Astrocyte (in vitro differentiated cells and primary cell): ENCODE data around the gene PPP6R1. TPM values are rescaled to one million over a fixed set of nuclear protein-coding genes. Genes with fewer than 3 reads are reported as not detected.
A peak's percentile ranks its signal among the peaks of the same experiment; 100 is the strongest.

Experiments
- DNase-seq: peaks from one replicate; pipeline ENCODE4 v3.0.0-alpha.2; 2010; ENCODE audit warnings: low read depth
- FAIRE-seq: peaks from 2 replicates; lab custom pipeline; 2011; peaks lifted over from hg19 to GRCh38; lab: Jason Lieb, UNC
- H2AFZ ChIP-seq: 2 replicates; pipeline ENCODE4 v1.6.0; 2012; ENCODE audit warnings: low read depth, low read length, inconsistent platforms
- H3K27ac ChIP-seq: 2 replicates; pipeline ENCODE4 v1.5.1; 2011; ENCODE audit warnings: low read depth, low read length, inconsistent platforms
- H3K27me3 ChIP-seq: 2 replicates; pipeline ENCODE4 v1.6.0; 2011; ENCODE audit warnings: low read length, inconsistent platforms; ENCODE audit not compliant: insufficient read depth
- H3K36me3 ChIP-seq: 2 replicates; pipeline ENCODE4 v1.5.1; 2011; ENCODE audit warnings: low read length, inconsistent platforms; ENCODE audit not compliant: insufficient read depth
- H3K4me1 ChIP-seq: 2 replicates; pipeline ENCODE4 v1.5.1; 2011; ENCODE audit warnings: low read length, inconsistent platforms; ENCODE audit not compliant: insufficient read depth
- H3K4me2 ChIP-seq: 2 replicates; pipeline ENCODE4 v1.6.0; 2012; ENCODE audit warnings: low read length, inconsistent platforms
- H3K4me3 ChIP-seq: 2 replicates; pipeline ENCODE4 v1.5.1; 2011; ENCODE audit warnings: low read depth, mild to moderate bottlenecking, low read length, inconsistent platforms; ENCODE audit not compliant: insufficient read depth
- H3K79me2 ChIP-seq: 2 replicates; pipeline ENCODE4 v1.6.0; 2012; ENCODE audit warnings: mild to moderate bottlenecking, low read length, inconsistent platforms; ENCODE audit not compliant: insufficient read depth
- H3K9ac ChIP-seq: 2 replicates; pipeline ENCODE4 v1.6.0; 2012; ENCODE audit warnings: mild to moderate bottlenecking, low read length, inconsistent platforms
- H3K9me3 ChIP-seq: 2 replicates; pipeline ENCODE4 v1.5.1; 2012; ENCODE audit warnings: low read depth, mild to moderate bottlenecking, low read length, inconsistent platforms; ENCODE audit not compliant: insufficient read depth
- H4K20me1 ChIP-seq: 2 replicates; pipeline ENCODE4 v1.6.0; 2012; ENCODE audit warnings: low read length, inconsistent platforms; ENCODE audit not compliant: insufficient read depth
- H3K27ac Mint-ChIP-seq: one replicate; pipeline ENCODE4 v1.8.0; 2021; ENCODE audit warnings: mild to moderate bottlenecking, mixed read lengths; ENCODE audit not compliant: unreplicated experiment
- H3K27me3 Mint-ChIP-seq: one replicate; pipeline ENCODE4 v1.8.0; 2021; ENCODE audit warnings: low read depth, mixed read lengths; ENCODE audit not compliant: unreplicated experiment
- H3K36me3 Mint-ChIP-seq: one replicate; pipeline ENCODE4 v1.8.0; 2021; ENCODE audit warnings: low read depth, mixed read lengths; ENCODE audit not compliant: unreplicated experiment
- H3K4me1 Mint-ChIP-seq: one replicate; pipeline ENCODE4 v1.8.0; 2021; ENCODE audit warnings: low read depth, mixed read lengths; ENCODE audit not compliant: unreplicated experiment
- H3K4me3 Mint-ChIP-seq: one replicate; pipeline ENCODE4 v1.8.0; 2021; ENCODE audit warnings: mild to moderate bottlenecking, moderate library complexity, mixed read lengths; ENCODE audit not compliant: unreplicated experiment
- H3K9me3 Mint-ChIP-seq: one replicate; pipeline ENCODE4 v1.8.0; 2021; ENCODE audit warnings: mild to moderate bottlenecking, mixed read lengths; ENCODE audit not compliant: unreplicated experiment
- EZH2 ChIP-seq: IDR thresholded peaks from 2 replicates; pipeline ENCODE4 v1.6.1; 2012; ENCODE audit warnings: mild to moderate bottlenecking, low read length, inconsistent platforms; ENCODE audit not compliant: insufficient read depth
- total RNA-seq: library from RNA; stranded (reverse); gene quantifications from 2 replicates; pipeline ENCODE4 v1.2.1, GENCODE V29; 2021
- TF ChIP-seq, protein P1 (sequence below): IDR thresholded peaks from 2 replicates; pipeline ENCODE4 v1.5.1; 2011; ENCODE audit warnings: low read depth, mild to moderate bottlenecking, inconsistent platforms, low read length, moderate library complexity; ENCODE audit not compliant: insufficient read depth

The PPP6R1 gene
- total RNA-seq, 1 donor from 2014 or later, result 75.2 TPM

GRCh38 chr19:55253842-55254624, 4.8 kb downstream of the PPP6R1 start:
- FAIRE-seq, result no peak
- Histone ChIP-seq H3K4me1 (peaks cover 36% of the 10 kb centered on the region), H3K27me3 (no peaks in the 10 kb centered on the region), H3K79me2 (peaks cover 97% of the 10 kb centered on the region), H4K20me1 (peaks cover 92% of the 10 kb centered on the region), H3K4me2 (peak overlapping the region; percentile 13), H2AFZ (no peak overlapping the region), H3K36me3 (no peaks in the 10 kb centered on the region), H3K9ac (no peak overlapping the region), H3K9me3 (no peaks in the 10 kb centered on the region), H3K4me3 (no peak overlapping the region), H3K27ac (no peak overlapping the region)
- Mint-ChIP-seq H3K4me3 (no peak overlapping the region), H3K27ac (peak overlapping the region; percentile 14), H3K27me3 (no peaks in the 10 kb centered on the region), H3K36me3 (peaks cover 6% of the 10 kb centered on the region), H3K4me1 (peaks cover 38% of the 10 kb centered on the region), H3K9me3 (no peaks in the 10 kb centered on the region)
- no peak for DNase-seq
- no peak for TF ChIP-seq EZH2
- TF ChIP-seq, protein P1, sequence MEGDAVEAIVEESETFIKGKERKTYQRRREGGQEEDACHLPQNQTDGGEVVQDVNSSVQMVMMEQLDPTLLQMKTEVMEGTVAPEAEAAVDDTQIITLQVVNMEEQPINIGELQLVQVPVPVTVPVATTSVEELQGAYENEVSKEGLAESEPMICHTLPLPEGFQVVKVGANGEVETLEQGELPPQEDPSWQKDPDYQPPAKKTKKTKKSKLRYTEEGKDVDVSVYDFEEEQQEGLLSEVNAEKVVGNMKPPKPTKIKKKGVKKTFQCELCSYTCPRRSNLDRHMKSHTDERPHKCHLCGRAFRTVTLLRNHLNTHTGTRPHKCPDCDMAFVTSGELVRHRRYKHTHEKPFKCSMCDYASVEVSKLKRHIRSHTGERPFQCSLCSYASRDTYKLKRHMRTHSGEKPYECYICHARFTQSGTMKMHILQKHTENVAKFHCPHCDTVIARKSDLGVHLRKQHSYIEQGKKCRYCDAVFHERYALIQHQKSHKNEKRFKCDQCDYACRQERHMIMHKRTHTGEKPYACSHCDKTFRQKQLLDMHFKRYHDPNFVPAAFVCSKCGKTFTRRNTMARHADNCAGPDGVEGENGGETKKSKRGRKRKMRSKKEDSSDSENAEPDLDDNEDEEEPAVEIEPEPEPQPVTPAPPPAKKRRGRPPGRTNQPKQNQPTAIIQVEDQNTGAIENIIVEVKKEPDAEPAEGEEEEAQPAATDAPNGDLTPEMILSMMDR, result no peak

DNA sequence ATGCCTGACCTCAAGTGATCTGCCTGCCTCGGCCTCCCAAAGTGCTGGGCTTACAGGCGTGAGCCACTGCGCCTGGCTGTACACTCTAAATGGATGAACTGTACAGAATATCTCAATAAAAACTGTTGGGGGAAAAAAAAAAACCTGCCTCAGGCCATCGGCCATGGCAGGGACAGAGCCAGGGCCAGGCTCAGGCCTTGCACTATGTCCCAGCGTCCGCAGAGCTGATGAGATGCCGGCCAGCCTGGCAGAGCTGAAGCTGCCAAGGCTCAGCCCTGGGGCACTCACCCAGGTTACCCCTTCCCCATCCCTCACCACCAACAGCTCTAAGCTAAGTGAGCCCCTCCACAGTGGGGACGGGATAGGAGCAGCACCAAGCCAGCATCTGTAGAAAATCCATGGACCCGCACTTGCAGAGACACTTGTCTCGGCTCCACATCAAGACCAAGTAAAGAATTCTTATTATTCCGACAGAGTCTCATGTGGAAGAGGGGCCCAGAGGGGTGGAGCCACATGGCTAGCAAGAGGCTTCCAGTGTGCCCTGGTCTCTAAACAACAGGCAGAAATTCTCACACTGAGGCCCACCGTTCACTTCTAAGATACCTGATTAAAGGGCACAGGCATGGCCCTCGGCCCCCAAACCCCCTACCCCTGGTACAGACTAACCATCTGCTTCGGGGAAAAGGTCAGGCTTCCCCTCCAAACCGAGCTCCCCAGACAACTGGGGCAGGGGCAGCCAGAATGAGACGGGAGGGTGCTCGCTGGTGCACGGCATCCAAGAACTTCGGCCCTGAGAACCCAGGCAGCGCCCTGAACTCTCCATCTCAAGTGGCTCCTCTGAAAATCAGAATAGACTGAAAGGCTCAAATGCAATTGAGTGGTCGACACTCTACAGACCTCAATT, 5.8 kb downstream of the PPP6R1 start:
- H4K20me1 ChIP-seq, result peaks cover 100% of the 10 kb centered on the region
- no peak overlapping the region for H2AFZ ChIP-seq
- H3K27ac ChIP-seq, result no peak overlapping the region
- H3K27me3 ChIP-seq, result no peaks in the 10 kb centered on the region
- peaks cover 43% of the 10 kb centered on the region for H3K4me1 Mint-ChIP-seq
- no peak for FAIRE-seq
- H3K4me3 ChIP-seq, result no peak overlapping the region
- H3K36me3 ChIP-seq, result no peaks in the 10 kb centered on the region
- peaks cover 100% of the 10 kb centered on the region for H3K79me2 ChIP-seq
- H3K9me3 ChIP-seq, result no peaks in the 10 kb centered on the region
- peaks cover 36% of the 10 kb centered on the region for H3K4me1 ChIP-seq
- no peak overlapping the region for H3K9ac ChIP-seq
- DNase-seq, result no peak
- H3K9me3 Mint-ChIP-seq, result no peaks in the 10 kb centered on the region
- no peak overlapping the region for H3K4me3 Mint-ChIP-seq
- H3K36me3 Mint-ChIP-seq, result peaks cover 8% of the 10 kb centered on the region
- TF ChIP-seq, protein P1, result no peak
- TF ChIP-seq EZH2, result no peak
- no peaks in the 10 kb centered on the region for H3K27me3 Mint-ChIP-seq
- H3K4me2 ChIP-seq, result no peak overlapping the region
- H3K27ac Mint-ChIP-seq, result peak overlapping the region; percentile 14
